Suprapubic skin (tissue), 4 donors: Measurements from ENCODE around the gene PHACTR1.

Experiments
- EP300 ChIP-seq: sonication (generic); formaldehyde crosslinking; IDR thresholded peaks from one replicate; pipeline ENCODE4 v1.6.1; 2017; ENCODE audit warnings: antibody characterized with exemption
- POLR2A ChIP-seq, 2 donors: fragments of 450-650 bp; IDR thresholded peaks; one replicate each; pipeline ENCODE4 v1.6.1; 2017; ENCODE audit warnings: antibody characterized with exemption in 2 of 2, mild to moderate bottlenecking in 2 of 2, moderate library complexity in 2 of 2
- POLR2AphosphoS5 ChIP-seq, 3 donors: sonication (generic); formaldehyde crosslinking; IDR thresholded peaks; one replicate each; pipeline ENCODE4 v1.6.1; 2017; ENCODE audit warnings: antibody characterized with exemption in 3 of 3
- TF ChIP-seq, protein P1 (sequence below), 2 donors: fragments of 200-600 bp in 1 of 2; fragments of 450-650 bp in 1 of 2; sonication (generic) in 1 of 2; IDR thresholded peaks; one replicate each; pipeline ENCODE4 v1.5.1; 2016 to 2019; ENCODE audit warnings: antibody characterized with exemption in 2 of 2, mild to moderate bottlenecking in 1 of 2, moderate library complexity in 1 of 2

DNA sequence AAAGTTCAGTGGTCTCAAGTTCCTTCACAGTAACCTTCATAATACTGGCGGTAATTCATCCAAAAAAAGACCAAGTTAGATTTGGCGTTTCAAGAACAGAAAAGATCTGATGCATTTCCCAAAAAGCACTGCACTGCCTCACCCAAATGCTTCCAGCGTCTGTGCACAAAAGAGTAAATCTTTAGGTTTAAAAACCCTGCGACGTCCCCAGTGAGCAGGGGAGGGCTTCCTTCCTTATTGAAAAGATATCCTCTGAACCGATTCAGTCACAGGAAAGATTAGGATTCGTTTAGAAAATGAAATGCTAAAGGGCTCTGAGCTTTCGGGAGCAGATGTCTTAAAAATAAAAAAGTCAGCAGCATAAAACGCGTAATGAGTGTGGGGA is 611.1 kb downstream of the PHACTR1 start:
- TF ChIP-seq, protein P1, sequence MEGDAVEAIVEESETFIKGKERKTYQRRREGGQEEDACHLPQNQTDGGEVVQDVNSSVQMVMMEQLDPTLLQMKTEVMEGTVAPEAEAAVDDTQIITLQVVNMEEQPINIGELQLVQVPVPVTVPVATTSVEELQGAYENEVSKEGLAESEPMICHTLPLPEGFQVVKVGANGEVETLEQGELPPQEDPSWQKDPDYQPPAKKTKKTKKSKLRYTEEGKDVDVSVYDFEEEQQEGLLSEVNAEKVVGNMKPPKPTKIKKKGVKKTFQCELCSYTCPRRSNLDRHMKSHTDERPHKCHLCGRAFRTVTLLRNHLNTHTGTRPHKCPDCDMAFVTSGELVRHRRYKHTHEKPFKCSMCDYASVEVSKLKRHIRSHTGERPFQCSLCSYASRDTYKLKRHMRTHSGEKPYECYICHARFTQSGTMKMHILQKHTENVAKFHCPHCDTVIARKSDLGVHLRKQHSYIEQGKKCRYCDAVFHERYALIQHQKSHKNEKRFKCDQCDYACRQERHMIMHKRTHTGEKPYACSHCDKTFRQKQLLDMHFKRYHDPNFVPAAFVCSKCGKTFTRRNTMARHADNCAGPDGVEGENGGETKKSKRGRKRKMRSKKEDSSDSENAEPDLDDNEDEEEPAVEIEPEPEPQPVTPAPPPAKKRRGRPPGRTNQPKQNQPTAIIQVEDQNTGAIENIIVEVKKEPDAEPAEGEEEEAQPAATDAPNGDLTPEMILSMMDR (IDR thresholded peaks at IDR 0.05) = no peak
- TF ChIP-seq POLR2A (IDR thresholded peaks at IDR 0.05) (no peak), EP300 (no peak), POLR2AphosphoS5 (IDR thresholded peaks at IDR 0.05) (no peak)
